CD4-positive, alpha-beta T cell (primary cell): ENCODE data around the gene SLC27A2. TPM values are rescaled to one million over a fixed set of nuclear protein-coding genes. Genes with fewer than 3 reads are reported as not detected.

Experiments
- ATAC-seq: fragments of 200-7000 bp; cut with Tn5 transposase; one replicate; pipeline ENCODE4 v1.10.0; 2022; ENCODE audit warnings: mild to moderate bottlenecking; ENCODE audit not compliant: poor library complexity
- CTCF ChIA-PET: fragments of 350-600 bp; sonication (Branson Sonifier 250); formaldehyde crosslinking; loops from one replicate; lab custom pipeline; 2021; ENCODE audit warnings: antibody characterized with exemption, inconsistent platforms; lab: Charles Lee
- POLR2A ChIA-PET: fragments of 350-600 bp; sonication (Branson Sonifier 250); formaldehyde crosslinking; loops from one replicate; lab custom pipeline; 2021; ENCODE audit warnings: antibody characterized with exemption, inconsistent platforms; lab: Charles Lee
- DNase-seq, 14 experiments: peaks; one replicate each; pipeline ENCODE4 v3.0.0-alpha.2; 2013 to 2020; ENCODE audit warnings: mixed read lengths in 2 of 14
- H3K27ac ChIP-seq, 2 donors: one replicate each; pipeline versions ENCODE4 v1.5.1 to v1.7.0; 2013; ENCODE audit warnings: low read length in 2 of 2, low read depth in 1 of 2, mild to moderate bottlenecking in 1 of 2
- H3K27me3 ChIP-seq, 2 experiments: 1 replicate in 1 of 2; 2 replicates in 1 of 2; pipeline versions ENCODE4 v1.6.1 to v1.7.0; 2013; ENCODE audit warnings: low read length in 2 of 2, control low read depth in 1 of 2, mild to moderate bottlenecking in 1 of 2, moderate library complexity in 1 of 2; ENCODE audit not compliant: insufficient read depth in 2 of 2, control insufficient read depth in 1 of 2
- H3K36me3 ChIP-seq: one replicate; pipeline ENCODE4 v1.6.1; 2013; ENCODE audit warnings: low read length, control low read depth; ENCODE audit not compliant: insufficient read depth
- H3K4me1 ChIP-seq: one replicate; pipeline ENCODE4 v1.6.1; 2013; ENCODE audit warnings: low read length, control low read depth; ENCODE audit not compliant: insufficient read depth
- H3K4me3 ChIP-seq: one replicate; pipeline ENCODE4 v1.5.1; 2013; ENCODE audit warnings: mild to moderate bottlenecking, low read length, moderate library complexity
- H3K9me3 ChIP-seq, 2 experiments: 1 replicate in 1 of 2; 2 replicates in 1 of 2; pipeline versions ENCODE4 v1.6.1 to v1.7.0; 2013; ENCODE audit warnings: low read length in 2 of 2, mild to moderate bottlenecking in 2 of 2, control low read depth in 1 of 2, moderate library complexity in 1 of 2; ENCODE audit not compliant: control insufficient read depth in 1 of 2, insufficient read depth in 1 of 2
- H3K27ac Mint-ChIP-seq: one replicate; pipeline ENCODE4 v1.8.0; 2020; ENCODE audit warnings: mixed read lengths
- H3K27me3 Mint-ChIP-seq: one replicate; pipeline ENCODE4 v1.8.0; 2021; ENCODE audit warnings: mixed read lengths
- H3K36me3 Mint-ChIP-seq: one replicate; pipeline ENCODE4 v1.8.0; 2021; ENCODE audit warnings: low read depth, mixed read lengths
- H3K4me1 Mint-ChIP-seq: one replicate; pipeline ENCODE4 v1.8.0; 2021; ENCODE audit warnings: low read depth, mixed read lengths
- H3K4me3 Mint-ChIP-seq: one replicate; pipeline ENCODE4 v1.8.0; 2020; ENCODE audit warnings: mild to moderate bottlenecking, mixed read lengths
- H3K9me3 Mint-ChIP-seq: one replicate; pipeline ENCODE4 v1.8.0; 2020; ENCODE audit warnings: mixed read lengths
- CTCF ChIP-seq: fragments of 200-600 bp; IDR thresholded peaks from one replicate; pipeline ENCODE4 v1.8.0; 2022; ENCODE audit warnings: antibody characterized with exemption, mild to moderate bottlenecking
- intact Hi-C, 2 experiments: fragments of 100-400 bp; cut with DNase I in 1 of 2; cut with micrococcal nuclease in 1 of 2; formaldehyde crosslinking; loops; one replicate each; pipeline versions ENCODE4 v1.15.1 to v1.9.0; 2023 to 2025; cut with DNase I, micrococcal nuclease
- total RNA-seq, 174 experiments: library from RNA in 2 of 174; stranded (reverse) in 2 of 174; gene quantifications; one replicate each; pipeline ENCODE4 v1.2.3 and lab custom pipeline; 2021 to 2026

SLC27A2 gene
- total RNA-seq, 2 experiments from 2014 or later, result 0.22 to 0.31 TPM

GRCh38 chr15:50224606-50225005 lies 42.6 kb downstream of the SLC27A2 start:
- Histone ChIP-seq H3K9me3 (no peaks in the 10 kb centered on the region), H3K27me3 (no peaks in the 10 kb centered on the region), H3K27ac (no peak overlapping the region), H3K4me3 (no peak overlapping the region), H3K36me3 (no peaks in the 10 kb centered on the region), H3K4me1 (no peaks in the 10 kb centered on the region)
- CTCF ChIA-PET, result no interaction called here
- ATAC-seq (no peak), DNase-seq (no peak)
- Mint-ChIP-seq H3K4me3 (no peak overlapping the region), H3K4me1 (no peaks in the 10 kb centered on the region), H3K27ac (no peak overlapping the region), H3K9me3 (no peaks in the 10 kb centered on the region), H3K27me3 (no peaks in the 10 kb centered on the region), H3K36me3 (no peaks in the 10 kb centered on the region)
- POLR2A ChIA-PET, result no interaction called here
- no peak for TF ChIP-seq CTCF
- intact Hi-C loops, result no loop called here

GRCh38 chr15:50225057-50225456 lies 43.1 kb downstream of the SLC27A2 start:
- TF ChIP-seq CTCF, result no peak
- H3K36me3 ChIP-seq, result no peaks in the 10 kb centered on the region
- Mint-ChIP-seq H3K27ac (no peak overlapping the region), H3K4me3 (no peak overlapping the region), H3K9me3 (no peaks in the 10 kb centered on the region), H3K27me3 (no peaks in the 10 kb centered on the region), H3K36me3 (no peaks in the 10 kb centered on the region), H3K4me1 (no peaks in the 10 kb centered on the region)
- H3K4me1 ChIP-seq, result no peaks in the 10 kb centered on the region
- no peaks in the 10 kb centered on the region for H3K9me3 ChIP-seq
- CTCF ChIA-PET, result no interaction called here
- no peak for DNase-seq
- no peaks in the 10 kb centered on the region for H3K27me3 ChIP-seq
- H3K4me3 ChIP-seq, result no peak overlapping the region
- intact Hi-C loops, result no loop called here
- POLR2A ChIA-PET, result no interaction called here
- no peak for ATAC-seq
- no peak overlapping the region for H3K27ac ChIP-seq

- Mint-ChIP-seq H3K27me3 (no peaks in the 10 kb centered on the region), H3K4me3 (no peak overlapping the region), H3K36me3 (no peaks in the 10 kb centered on the region), H3K4me1 (no peaks in the 10 kb centered on the region), H3K9me3 (no peaks in the 10 kb centered on the region), H3K27ac (no peak overlapping the region)
- H3K36me3 ChIP-seq, result no peaks in the 10 kb centered on the region
- H3K27me3 ChIP-seq, result no peaks in the 10 kb centered on the region
- ChIA-PET POLR2A (no interaction called here), CTCF (no interaction called here)
- TF ChIP-seq CTCF, result no peak
- no peaks in the 10 kb centered on the region for H3K9me3 ChIP-seq
- H3K27ac ChIP-seq, result no peak overlapping the region
- H3K4me3 ChIP-seq, result no peak overlapping the region
- H3K4me1 ChIP-seq, result no peaks in the 10 kb centered on the region
- ATAC-seq (no peak), DNase-seq (no peak)
- intact Hi-C loops, result no loop called here
Observed at GRCh38 chr15:50225938-50226337, 43.9 kb downstream of the SLC27A2 start.
